IMR-90 (cell line): ENCODE data around the gene WNK1. TPM values are rescaled to one million over a fixed set of nuclear protein-coding genes. Genes with fewer than 3 reads are reported as not detected.

Source experiments
- microRNA-seq, 2 experiments: library from miRNA; stranded (forward) in 1 of 2; unstranded in 1 of 2; fragments of 10-50 nt in 1 of 2; fragments of <30 nt in 1 of 2; gene quantifications in 1 of 2; microRNA quantifications in 1 of 2; one replicate each; pipeline versions ENCODE3 to v1.1.0; 2013 to 2020; ENCODE audit not compliant: insufficient read depth in 1 of 2, insufficient read length in 1 of 2, unreplicated experiment in 1 of 2
- polyA plus RNA-seq, 3 experiments: library from polyadenylated mRNA; depleted of rRNA; stranded (reverse); fragments of >200 nt; gene quantifications; 2 replicates each; pipeline ENCODE4 v1.2.3, GENCODE V29; 2012; ENCODE audit warnings: low replicate concordance in 1 of 3
- small RNA-seq, 5 experiments: library from RNA; depleted of rRNA; stranded (forward); fragments of <200 nt; gene quantifications; one replicate each; pipeline ENCODE3, GENCODE V24; 2012
- total RNA-seq: library from RNA; depleted of rRNA; stranded (reverse); fragments of >200 nt; gene quantifications from 2 replicates; pipeline ENCODE4 v1.2.3, GENCODE V29; 2012; rRNA removed

The WNK1 gene
- total and polyA plus RNA-seq, 2 of the 4 experiments (the other 2 are of a cell fraction) = 36.9 to 42.8 TPM

Small RNA genes within 50 kb of the gene (microRNA-seq; reads per million reads assigned to microRNA genes)
- gene RNU4ATAC16P (ENCODE audit: insufficient read depth, insufficient read length) = not detected

Small RNA genes within 50 kb of the gene (small RNA-seq; reads per million reads assigned to genes)
- gene RNU4ATAC16P = 0 to 0.15 (median 0.04) reads per million in 5 experiments

Other genes with a start within 250 kb of the WNK1 start
- not detected in 2 replicates for gene NINJ2, start 89.1 kb upstream of the WNK1 start, total RNA-seq
- not detected in 2 replicates for gene NINJ2, start 89.1 kb upstream of the WNK1 start, polyA plus RNA-seq (2012; rRNA removed)
- 9.7 and 11.3 TPM in 2 replicates for gene RAD52, start 197.1 kb downstream of the WNK1 start, total RNA-seq
- gene RAD52, start 197.1 kb downstream of the WNK1 start, polyA plus RNA-seq (2012; rRNA removed) = 9.3 and 10.7 TPM in 2 replicates
- gene ERC1, start 238.6 kb downstream of the WNK1 start, total RNA-seq = 25.6 and 27.8 TPM in 2 replicates
- 11.2 and 11.6 TPM in 2 replicates for gene ERC1, start 238.6 kb downstream of the WNK1 start, polyA plus RNA-seq (2012; rRNA removed)